DMS53 treated with DMSO at 0.1 percent for 48 hours (cell line): ENCODE data around the gene OTUD5.

Experiments used
- DNase-seq: peaks from one replicate; lab custom pipeline; 2025; ENCODE audit not compliant: unreplicated experiment; lab: John Stamatoyannopoulos, UW

The OTUD5 gene

GRCh38 chrX:48913605-48914366 lies 43.6 kb downstream of the OTUD5 start:
- no peak for DNase-seq

- DNase-seq = peak; percentile 89
These were observed 45.8 kb downstream of the OTUD5 start, which contains the start of gene SLC35A2 for GRCh38 chrX:48911412-48912182. SLC35A2 (minus strand) TSS chrX:48911646; CDS start chrX:48911636, 10 bp downstream.

GRCh38 chrX:48910926-48911411 lies 46.4 kb downstream of the OTUD5 start:
- DNase-seq = no peak

- no peak for DNase-seq
These were observed 47.6 kb downstream of the OTUD5 start for GRCh38 chrX:48909703-48910294.

- DNase-seq = no peak
These were observed 48.8 kb downstream of the OTUD5 start for GRCh38 chrX:48908600-48908999.

- DNase-seq = no peak
These were observed 52.2 kb downstream of the OTUD5 start for GRCh38 chrX:48905090-48905790.

GRCh38 chrX:48904626-48905025 lies 52.8 kb downstream of the OTUD5 start:
- DNase-seq = no peak

- DNase-seq = no peak
These were observed 53.2 kb downstream of the OTUD5 start for GRCh38 chrX:48904180-48904579.

GRCh38 chrX:48903290-48903689 lies 54.1 kb downstream of the OTUD5 start:
- DNase-seq = no peak

- no peak for DNase-seq
These were observed 54.6 kb downstream of the OTUD5 start for GRCh38 chrX:48902776-48903175.

GRCh38 chrX:48902135-48902534 lies 55.3 kb downstream of the OTUD5 start:
- DNase-seq = no peak

GRCh38 chrX:48901069-48901468 lies 56.3 kb downstream of the OTUD5 start:
- DNase-seq = no peak

- no peak for DNase-seq
These were observed 58.4 kb downstream of the OTUD5 start for GRCh38 chrX:48899078-48899410.

- peak; percentile 92 for DNase-seq
These were observed 59.6 kb downstream of the OTUD5 start, which contains the start of the genes PQBP1 and TIMM17B for GRCh38 chrX:48897625-48898306. PQBP1 (plus strand) TSS chrX:48897930; CDS start chrX:48898510, 580 bp downstream. TIMM17B (minus strand) TSS chrX:48897768; CDS start chrX:48897749, 19 bp downstream.

GRCh38 chrX:48897157-48897624 lies 60.2 kb downstream of the OTUD5 start:
- peak; percentile 73 for DNase-seq

GRCh38 chrX:48896611-48897011 lies 60.8 kb downstream of the OTUD5 start:
- DNase-seq = no peak

GRCh38 chrX:48894891-48895290 lies 62.5 kb downstream of the OTUD5 start:
- no peak for DNase-seq

GRCh38 chrX:48893556-48894348 lies 63.7 kb downstream of the OTUD5 start:
- no peak for DNase-seq

- no peak for DNase-seq
These were observed 64.5 kb downstream of the OTUD5 start for GRCh38 chrX:48892896-48893295.
